ES-I3 (cell line): ENCODE data around the gene LIN54.
"Not testable (repeated sequence)": the region's sequence is repeated elsewhere in the genome, so short reads cannot be mapped to it uniquely, and the experiment has no call there.

Experiments used
- H3K36me3 ChIP-seq: 2 replicates; pipeline ENCODE4 v1.6.1; 2013; ENCODE audit warnings: mild to moderate bottlenecking, low read length, control low read depth, moderate library complexity; ENCODE audit not compliant: insufficient read depth
- H3K4me1 ChIP-seq: 2 replicates; pipeline ENCODE4 v1.6.1; 2013; ENCODE audit warnings: mild to moderate bottlenecking, control low read depth, low read length; ENCODE audit not compliant: insufficient read depth
- H3K9ac ChIP-seq: 2 replicates; pipeline ENCODE4 v1.6.1; 2013; ENCODE audit warnings: low read depth, mild to moderate bottlenecking, low read length, moderate library complexity
- H3K9me3 ChIP-seq: 2 replicates; pipeline ENCODE4 v1.6.1; 2013; ENCODE audit warnings: mild to moderate bottlenecking, low read length, moderate library complexity; ENCODE audit not compliant: control insufficient read depth, insufficient read depth

LIN54 gene

DNA sequence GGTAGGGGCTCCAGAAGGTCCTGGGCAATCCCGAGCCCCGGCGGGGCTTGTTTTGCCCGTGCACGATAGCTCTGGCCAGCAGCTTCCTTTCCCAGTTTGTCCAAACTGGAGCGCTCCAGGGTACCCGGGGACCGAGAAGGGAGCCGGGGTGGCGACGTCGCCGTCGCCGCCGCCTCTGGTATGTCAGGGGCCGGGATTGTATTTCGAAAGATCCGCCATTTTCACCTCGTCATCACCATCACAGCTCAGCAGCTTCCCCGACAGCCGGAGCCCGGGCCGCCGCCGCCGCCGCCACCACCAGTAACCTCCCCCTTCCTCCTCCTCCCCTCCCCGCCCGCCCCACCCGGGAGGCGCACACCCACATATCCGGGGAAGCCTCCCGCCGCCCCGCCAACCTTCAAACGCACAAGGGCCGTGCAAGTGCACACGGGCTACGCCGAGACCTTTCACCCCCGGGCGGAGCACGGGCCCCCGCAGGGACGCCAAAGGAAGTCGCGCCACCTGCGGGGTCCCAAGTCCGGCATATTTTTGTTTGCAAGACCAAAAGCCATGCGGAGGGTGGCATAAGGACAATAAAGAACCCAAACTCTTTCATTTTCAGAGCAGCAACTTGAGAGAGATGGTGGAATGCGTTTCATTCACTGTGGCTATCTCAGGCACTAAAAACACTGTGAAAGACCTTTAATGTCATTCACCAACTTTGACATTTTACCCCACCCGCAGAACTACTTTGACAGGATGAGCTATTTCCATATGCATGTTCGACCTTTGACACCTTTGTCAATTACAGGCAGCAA is at the start of gene LIN54:
LIN54 (minus strand) TSS at position 302 of the 797 bp plus-strand sequence. CDS start 25,979 bp downstream, outside the sequence.
- peaks cover 3% of the 10 kb centered on the region; the same call in 1 of the 2 replicates for H3K4me1 ChIP-seq
- no peaks in the 10 kb centered on the region for H3K9me3 ChIP-seq
- no peaks in the 10 kb centered on the region for H3K36me3 ChIP-seq
- peak within 1 kb of the TSS; percentile 90 for H3K9ac ChIP-seq

DNA sequence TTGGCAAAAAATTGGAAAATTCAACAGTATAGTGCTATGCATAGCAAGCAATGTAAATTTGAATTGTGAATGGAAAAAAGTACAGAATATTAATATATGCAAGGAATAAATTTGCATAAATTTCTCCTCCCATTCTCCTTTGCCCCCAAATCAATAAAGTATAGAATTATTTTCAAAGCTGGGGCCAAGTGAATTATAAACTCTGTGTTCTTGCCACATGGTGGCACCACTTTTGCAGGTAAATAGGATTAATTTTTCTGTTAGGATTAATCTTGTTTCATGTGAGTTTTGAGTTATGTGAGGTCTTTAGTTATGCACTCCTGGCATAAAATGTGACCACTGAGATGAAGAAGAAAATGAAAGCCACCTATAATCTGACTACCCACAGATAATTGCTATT is 44.3 kb upstream of the LIN54 start:
- H3K9ac ChIP-seq, result no peak overlapping the region
- no peaks in the 10 kb centered on the region for H3K36me3 ChIP-seq
- no peaks in the 10 kb centered on the region for H3K9me3 ChIP-seq
- no peaks in the 10 kb centered on the region for H3K4me1 ChIP-seq

DNA sequence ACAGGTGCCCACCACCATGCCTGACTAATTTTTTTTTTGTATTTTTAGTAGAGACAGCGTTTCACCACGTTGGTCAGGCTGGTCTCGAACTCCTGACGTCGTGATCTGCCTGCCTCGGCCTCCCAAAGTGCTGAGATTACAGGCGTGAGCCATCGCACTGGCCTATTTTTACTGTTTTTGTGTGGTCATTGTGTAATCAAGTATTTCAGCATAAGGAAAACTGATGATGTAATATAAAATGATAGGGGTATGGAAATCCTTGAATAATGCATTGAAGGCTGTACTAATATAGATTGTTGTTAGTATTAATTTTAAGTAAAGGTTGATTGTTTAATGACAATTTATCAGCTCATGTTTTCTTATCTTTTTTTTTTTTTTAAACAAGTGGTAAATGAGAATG is 38.2 kb upstream of the LIN54 start:
- not testable (repeated sequence) for H3K36me3 ChIP-seq, H3K4me1 ChIP-seq, H3K9me3 ChIP-seq, H3K9ac ChIP-seq

DNA sequence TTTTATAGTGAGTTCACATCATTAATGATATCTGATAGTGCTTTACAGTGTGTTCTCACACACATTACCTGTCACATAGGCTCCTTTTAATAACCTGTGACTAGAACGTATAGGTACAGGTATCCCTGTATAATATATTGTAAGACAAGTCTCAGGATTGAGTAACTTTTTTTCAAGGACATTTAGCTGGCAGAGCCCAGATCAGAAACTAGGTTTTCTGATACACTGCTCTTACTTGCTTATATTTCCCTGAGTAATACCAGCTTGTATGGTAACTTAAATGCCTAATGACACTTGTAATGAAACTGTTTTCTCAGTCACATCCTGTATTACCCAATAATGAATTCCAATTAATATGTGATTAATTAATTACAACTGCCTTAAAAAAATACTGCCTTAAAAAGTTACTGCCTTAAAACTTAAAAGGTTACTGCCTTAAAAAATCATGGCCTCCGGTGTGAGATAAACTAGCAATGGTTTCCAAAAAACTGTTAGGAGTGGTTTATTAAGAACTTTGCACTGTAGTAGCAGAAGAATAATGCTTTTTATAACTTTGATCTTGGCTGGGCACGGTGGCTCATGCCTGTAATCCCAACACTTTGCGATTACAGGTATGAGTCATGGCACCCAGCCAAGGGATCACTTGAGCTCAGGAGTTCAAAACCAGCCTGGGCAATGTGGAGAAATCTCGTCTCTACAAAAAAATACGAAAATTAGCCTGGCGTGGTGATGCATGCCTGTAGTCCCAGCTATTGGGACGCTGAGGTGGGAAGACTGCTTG is 36.3 kb upstream of the LIN54 start:
- Histone ChIP-seq H3K36me3 (no peaks in the 10 kb centered on the region), H3K9ac (no peak overlapping the region), H3K9me3 (no peaks in the 10 kb centered on the region), H3K4me1 (no peaks in the 10 kb centered on the region)

DNA sequence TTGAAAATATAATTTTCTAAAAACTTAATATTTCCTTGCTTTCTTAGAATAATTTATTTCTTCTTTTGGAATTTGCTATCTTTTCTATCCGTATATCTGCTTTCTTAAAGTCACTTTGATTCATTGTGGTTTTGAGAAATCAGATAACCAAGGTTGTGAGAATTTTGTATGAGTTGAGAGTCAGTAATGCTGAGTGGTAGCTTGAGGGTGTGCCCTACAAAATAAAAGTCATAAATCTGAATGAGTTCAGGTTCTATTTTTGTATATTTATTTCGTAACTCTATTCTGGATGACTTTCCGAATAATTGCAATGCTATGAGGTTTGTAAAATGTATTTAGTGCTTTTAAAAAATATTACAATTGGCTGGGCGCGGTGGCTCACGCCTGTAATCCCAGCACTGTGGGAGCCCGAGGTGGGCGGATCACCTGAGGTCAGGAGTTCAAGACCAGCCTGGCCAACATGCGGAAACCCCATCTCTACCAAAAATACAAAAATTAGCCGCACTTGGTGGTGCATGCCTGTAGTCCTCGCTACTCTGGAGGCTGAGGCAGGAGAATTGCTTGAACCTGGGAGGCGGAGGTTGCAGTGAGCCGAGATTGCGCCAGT is 33.3 kb upstream of the LIN54 start:
- no peak overlapping the region for H3K9ac ChIP-seq

DNA sequence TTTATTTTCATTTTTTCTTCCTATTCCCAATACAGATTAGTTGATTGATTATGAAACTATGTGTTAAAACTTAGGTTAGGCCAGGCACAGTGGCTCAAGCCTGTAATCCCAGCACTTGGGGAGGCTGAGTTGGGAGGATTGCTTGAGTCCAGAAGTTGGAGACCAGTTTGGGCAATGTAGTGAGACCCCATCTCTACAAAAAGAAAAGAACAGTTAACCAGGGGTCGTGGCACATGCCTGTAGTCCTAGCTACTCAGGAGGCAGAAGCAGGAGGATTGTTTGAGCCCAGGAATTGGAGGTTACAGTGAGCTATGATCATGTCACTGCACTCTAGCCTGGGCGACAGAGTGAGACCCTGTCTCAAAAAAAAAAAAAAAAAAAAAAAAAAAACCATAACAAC is 32.5 kb upstream of the LIN54 start:
- H3K9me3 ChIP-seq, H3K4me1 ChIP-seq, H3K36me3 ChIP-seq, H3K9ac ChIP-seq: not testable (repeated sequence)

More for the DNA sequence above, 33.3 kb upstream of the LIN54 start:
- Histone ChIP-seq H3K36me3 (no peaks in the 10 kb centered on the region), H3K9me3 (no peaks in the 10 kb centered on the region), H3K4me1 (no peaks in the 10 kb centered on the region)

DNA sequence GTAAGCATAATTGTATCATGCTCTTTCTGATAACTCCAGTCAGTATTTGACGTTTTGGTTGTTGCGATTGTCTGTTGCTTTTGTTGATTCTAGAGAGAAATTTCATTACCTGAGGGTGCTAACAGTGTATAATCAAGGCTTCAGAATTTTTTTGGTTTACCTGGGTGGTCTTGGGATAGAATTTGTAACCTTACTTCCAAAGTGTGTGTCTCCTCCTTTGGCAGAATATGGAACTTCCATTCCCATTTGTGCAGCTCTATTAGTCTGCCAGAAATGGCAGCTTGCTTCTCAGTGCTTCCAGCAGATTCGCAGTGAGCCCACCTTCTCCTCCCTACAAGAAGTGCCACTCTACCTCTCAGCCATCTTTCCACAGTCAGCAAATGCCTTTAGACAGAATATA is 29.6 kb upstream of the LIN54 start:
- Histone ChIP-seq H3K4me1 (peaks cover 3% of the 10 kb centered on the region; the same call in 1 of the 2 replicates), H3K9me3 (no peaks in the 10 kb centered on the region), H3K9ac (no peak overlapping the region), H3K36me3 (no peaks in the 10 kb centered on the region)

DNA sequence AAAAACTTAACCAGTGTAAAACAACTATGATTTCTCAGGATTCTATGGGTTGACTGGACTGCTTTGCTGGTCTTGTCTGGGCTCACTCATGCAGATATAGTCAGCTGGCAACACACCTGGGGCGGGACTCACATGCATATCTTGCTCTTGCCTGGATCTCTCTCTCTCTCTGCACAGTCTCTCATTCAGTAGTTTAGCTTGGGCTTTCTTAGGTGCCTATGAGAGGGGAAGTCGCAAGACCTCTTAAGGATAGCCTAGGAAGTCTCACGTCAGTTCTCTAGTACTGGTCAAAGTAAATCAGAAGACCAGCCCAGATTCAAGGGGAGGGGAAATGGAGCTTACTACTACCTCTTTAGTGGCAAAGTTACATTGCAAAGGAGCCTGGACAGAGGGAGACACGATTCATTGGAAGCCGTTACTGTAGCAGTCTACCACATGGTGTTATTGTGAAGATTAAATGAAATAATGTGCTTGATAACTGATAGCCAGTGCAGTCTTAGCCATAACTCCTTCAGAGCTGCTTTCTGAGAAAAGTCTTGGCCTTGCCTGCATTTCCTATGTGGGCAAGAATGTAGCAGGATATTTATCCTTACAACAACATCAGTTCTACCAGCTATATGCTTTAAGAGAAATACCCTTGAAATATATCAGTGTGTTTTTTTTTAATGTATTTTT is 26.5 kb upstream of the LIN54 start:
- Histone ChIP-seq H3K4me1 (peaks cover 3% of the 10 kb centered on the region; the same call in 1 of the 2 replicates), H3K9ac (no peak overlapping the region), H3K9me3 (no peaks in the 10 kb centered on the region), H3K36me3 (no peaks in the 10 kb centered on the region)

DNA sequence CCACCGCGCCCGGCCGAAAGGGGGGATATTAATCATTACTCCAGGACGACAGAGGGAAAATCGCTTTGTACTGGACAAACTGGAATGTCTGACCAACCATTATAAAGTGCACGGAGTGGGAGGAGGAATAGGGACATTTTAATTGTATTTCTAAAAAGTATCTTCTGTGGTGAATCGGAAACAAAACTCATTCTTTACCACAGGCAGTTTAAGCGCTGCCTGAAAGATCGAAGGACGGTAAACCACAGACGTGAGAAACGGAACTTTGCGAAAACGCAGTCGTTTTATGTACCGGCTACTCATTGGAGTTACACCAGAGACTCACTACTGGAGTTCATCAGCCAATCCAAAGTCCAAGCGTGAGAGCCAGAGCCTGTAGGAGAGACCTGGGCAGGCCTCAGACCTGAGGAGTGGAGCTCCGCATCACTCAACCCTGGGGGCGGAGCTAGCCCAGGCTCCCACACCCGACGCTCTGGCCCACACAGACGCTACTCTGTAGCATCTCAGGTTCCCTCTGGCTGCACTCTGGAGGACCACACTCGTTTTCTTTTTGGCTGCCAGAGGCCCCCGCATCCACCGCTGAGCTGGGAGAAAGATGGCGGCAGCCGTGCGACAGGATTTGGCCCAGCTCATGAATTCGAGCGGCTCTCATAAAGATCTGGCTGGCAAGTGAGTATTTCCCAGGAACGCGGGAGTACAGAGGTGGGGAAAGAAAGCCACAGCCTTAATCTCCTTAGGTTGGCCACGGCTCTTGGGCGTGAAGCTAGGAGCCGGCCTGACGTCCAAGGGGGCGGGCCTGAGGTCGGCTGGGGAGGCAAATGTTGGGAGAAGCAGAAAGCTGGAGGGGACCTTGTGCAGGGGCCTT is 24.2 kb upstream of the LIN54 start, which contains the start of gene COPS4:
COPS4 (plus strand) TSS at position 554 of the 865 bp plus-strand sequence; CDS start at position 596, 42 bp downstream.
- Histone ChIP-seq H3K36me3 (no peaks in the 10 kb centered on the region), H3K9me3 (no peaks in the 10 kb centered on the region), H3K9ac (peak within 1 kb of the TSS; percentile 99), H3K4me1 (peaks cover 3% of the 10 kb centered on the region; the same call in 1 of the 2 replicates)

DNA sequence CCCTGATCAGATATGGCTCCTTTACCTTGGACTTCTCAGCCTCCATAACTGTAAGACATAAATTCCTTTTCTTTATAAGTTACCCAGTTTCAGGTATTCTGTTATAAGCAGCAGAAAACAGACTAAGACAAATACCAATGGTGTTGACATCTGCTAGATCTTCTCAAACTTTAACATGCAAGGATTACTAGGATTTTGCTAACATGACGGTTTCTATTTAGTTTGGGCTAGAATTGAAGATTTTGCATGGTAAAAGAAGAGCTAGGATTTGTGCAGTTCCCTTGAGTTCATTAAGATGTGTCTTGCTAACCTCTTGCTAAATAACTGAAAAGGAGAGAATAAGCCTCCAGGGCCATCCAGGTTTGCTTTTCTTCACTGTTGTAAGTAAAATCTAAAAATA is 19.1 kb upstream of the LIN54 start:
- H3K9me3 ChIP-seq, result no peaks in the 10 kb centered on the region
- H3K36me3 ChIP-seq, result no peaks in the 10 kb centered on the region
- no peak overlapping the region for H3K9ac ChIP-seq
- no peaks in the 10 kb centered on the region for H3K4me1 ChIP-seq

DNA sequence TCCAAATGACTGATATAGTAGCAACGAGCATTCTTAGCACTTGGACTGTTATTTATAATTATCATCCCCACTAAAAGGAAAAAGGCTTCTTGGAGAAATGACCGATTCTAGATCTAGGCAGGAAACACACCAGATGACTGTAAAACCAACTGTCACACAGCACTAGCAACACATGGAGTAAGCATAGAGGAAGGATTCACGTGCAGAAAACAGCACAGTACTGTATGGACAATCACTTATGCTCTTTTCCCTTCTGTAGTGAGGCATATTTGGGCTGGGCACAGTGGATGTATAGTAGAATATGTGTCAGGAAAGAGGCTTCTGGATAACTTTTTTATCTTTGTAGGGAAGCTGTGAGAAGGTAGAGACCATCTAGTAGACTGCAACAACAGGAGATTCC is 18.4 kb upstream of the LIN54 start:
- H3K9me3 ChIP-seq, result no peaks in the 10 kb centered on the region
- no peak overlapping the region for H3K9ac ChIP-seq
- H3K4me1 ChIP-seq, result no peaks in the 10 kb centered on the region
- no peaks in the 10 kb centered on the region for H3K36me3 ChIP-seq

DNA sequence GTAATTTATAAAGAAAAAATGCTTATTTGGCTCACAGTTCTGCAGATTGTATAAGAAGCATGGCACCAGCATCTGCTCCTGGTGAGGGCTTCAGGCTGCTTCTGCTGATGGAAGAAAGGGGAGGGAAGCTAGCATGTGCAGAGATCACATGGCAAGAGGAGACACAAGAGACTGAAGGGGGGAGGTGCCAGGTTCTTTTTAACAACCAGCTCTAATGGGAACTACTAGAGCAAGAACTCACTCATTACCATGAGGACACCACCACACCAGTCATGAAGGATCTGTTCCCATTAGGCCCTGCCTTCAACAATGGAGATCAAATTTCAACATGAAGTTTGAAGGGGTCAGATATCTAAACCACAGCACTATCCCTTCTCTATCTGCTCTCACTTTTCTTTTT is 14.9 kb upstream of the LIN54 start:
- H3K9ac ChIP-seq, result no peak overlapping the region
- no peaks in the 10 kb centered on the region for H3K36me3 ChIP-seq
- no peaks in the 10 kb centered on the region for H3K9me3 ChIP-seq
- no peaks in the 10 kb centered on the region for H3K4me1 ChIP-seq

DNA sequence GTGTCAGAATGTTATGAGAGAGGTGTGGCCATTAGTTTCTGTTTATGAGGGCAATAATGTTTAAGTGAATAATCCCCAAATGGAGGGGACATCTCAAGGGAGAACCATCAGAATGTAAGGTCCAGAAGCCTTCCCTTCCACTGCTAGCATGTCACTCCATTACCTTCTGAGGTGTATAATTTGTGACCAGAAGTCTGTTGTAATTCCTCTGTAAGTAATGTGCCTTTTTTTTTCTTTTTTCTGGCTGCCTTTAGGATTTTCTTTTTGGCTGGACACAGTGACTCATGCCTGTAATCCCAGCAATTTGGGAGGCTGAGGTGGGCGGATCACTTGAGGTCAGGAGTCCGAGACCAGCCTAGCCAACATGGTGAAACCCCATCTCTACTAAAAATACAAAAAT is 13.6 kb upstream of the LIN54 start:
- Histone ChIP-seq H3K9ac (no peak overlapping the region), H3K9me3 (no peaks in the 10 kb centered on the region), H3K36me3 (no peaks in the 10 kb centered on the region), H3K4me1 (no peaks in the 10 kb centered on the region)
